ENCODE measurements around the gene COP1.

GRCh38 chr1:176141449-176141848 is 65.6 kb downstream of the COP1 start:
- TF ChIP-seq CTCF (IDR thresholded peaks at IDR 0.05) (no peak), POLR2A (IDR thresholded peaks at IDR 0.05) (no peak)

Measured in uterus (tissue), 2 donors.